ENCODE data around the gene ANLN. TPM values are rescaled to one million over a fixed set of nuclear protein-coding genes. Genes with fewer than 3 reads are reported as not detected.
"Not testable (repeated sequence)": the region's sequence is repeated elsewhere in the genome, so short reads cannot be mapped to it uniquely, and the experiment has no call there.

The ANLN gene
- 46.3 and 50.2 TPM in 2 replicates for total RNA-seq (2014; rRNA removed; shearing (Covaris generic))

GRCh38 chr7:36389371-36390198, at the start of gene ANLN:
Gene ANLN, plus strand, starts transcription at chr7:36389862. Its CDS starts 165 bp downstream, at chr7:36390027.
- DNase-seq (ENCODE audit: low spot score) = peak; percentile 98

- no peak for DNase-seq (ENCODE audit: low spot score)
Measured at GRCh38 chr7:36343548-36343947, 46.1 kb upstream of the ANLN start.

- DNase-seq (ENCODE audit: low spot score) = no peak
Measured at GRCh38 chr7:36344622-36345021, 45.0 kb upstream of the ANLN start.

- no peak for DNase-seq (ENCODE audit: low spot score)
Measured at GRCh38 chr7:36346260-36346831, 43.3 kb upstream of the ANLN start.

- no peak for DNase-seq (ENCODE audit: low spot score)
Measured at GRCh38 chr7:36348256-36348655, 41.4 kb upstream of the ANLN start.

- DNase-seq (ENCODE audit: low spot score) = no peak
Measured at GRCh38 chr7:36348771-36349170, 40.9 kb upstream of the ANLN start.

- DNase-seq (ENCODE audit: low spot score) = no peak
Measured at GRCh38 chr7:36349626-36350025, 40.0 kb upstream of the ANLN start.

GRCh38 chr7:36355490-36355889, 34.2 kb upstream of the ANLN start:
- no peak for DNase-seq (ENCODE audit: low spot score)

- no peak for DNase-seq (ENCODE audit: low spot score)
Measured at GRCh38 chr7:36357054-36357453, 32.6 kb upstream of the ANLN start.

- no peak for DNase-seq (ENCODE audit: low spot score)
Measured at GRCh38 chr7:36358589-36358988, 31.1 kb upstream of the ANLN start.

- no peak for DNase-seq (ENCODE audit: low spot score)
Measured at GRCh38 chr7:36360244-36360643, 29.4 kb upstream of the ANLN start.

- DNase-seq (ENCODE audit: low spot score) = no peak
Measured at GRCh38 chr7:36361227-36361626, 28.4 kb upstream of the ANLN start.

- peak; percentile 19 for DNase-seq (ENCODE audit: low spot score)
Measured at GRCh38 chr7:36363515-36363914, 26.1 kb upstream of the ANLN start.

GRCh38 chr7:36366005-36366717, 23.5 kb upstream of the ANLN start:
- peak; percentile 36 for DNase-seq (ENCODE audit: low spot score)

- peak; percentile 96 for DNase-seq (ENCODE audit: low spot score)
Measured at GRCh38 chr7:36366718-36367560, 22.7 kb upstream of the ANLN start.

- no peak for DNase-seq (ENCODE audit: low spot score)
Measured at GRCh38 chr7:36367561-36368077, 22.0 kb upstream of the ANLN start.

- no peak for DNase-seq (ENCODE audit: low spot score)
Measured at GRCh38 chr7:36368496-36368895, 21.2 kb upstream of the ANLN start.

GRCh38 chr7:36369171-36369570, 20.5 kb upstream of the ANLN start:
- DNase-seq (ENCODE audit: low spot score) = no peak

GRCh38 chr7:36370046-36370445, 19.6 kb upstream of the ANLN start:
- DNase-seq (ENCODE audit: low spot score) = no peak

- DNase-seq (ENCODE audit: low spot score) = no peak
Measured at GRCh38 chr7:36372156-36372555, 17.5 kb upstream of the ANLN start.

- not testable (repeated sequence) for DNase-seq (ENCODE audit: low spot score)
Measured at GRCh38 chr7:36378555-36378954, 11.1 kb upstream of the ANLN start.

All from HT-29 (cell line).